Breast epithelium (tissue), 4 donors: ENCODE data around the gene IQCE. TPM values are rescaled to one million over a fixed set of nuclear protein-coding genes. Genes with fewer than 3 reads are reported as not detected.

Experiments
- DNase-seq, 2 donors: peaks; one replicate each; pipeline ENCODE4 v3.0.0-alpha.2; 2019; ENCODE audit warnings: low spot score in 2 of 2
- H3K27ac ChIP-seq, 2 donors: fragments of 200-600 bp; sonication (generic) in 1 of 2; one replicate each; pipeline ENCODE4 v1.5.1; 2016 to 2019; ENCODE audit warnings: mild to moderate bottlenecking in 1 of 2
- H3K27me3 ChIP-seq, 2 donors: fragments of 200-600 bp; sonication (generic) in 1 of 2; one replicate each; pipeline versions ENCODE4 v1.5.1 to v1.6.0; 2017 to 2019; ENCODE audit warnings: control low read depth in 1 of 2, mild to moderate bottlenecking in 1 of 2
- H3K36me3 ChIP-seq: fragments of 200-600 bp; one replicate; pipeline ENCODE4 v1.5.1; 2019
- H3K4me1 ChIP-seq, 2 donors: fragments of 200-600 bp; sonication (generic); one replicate each; pipeline ENCODE4 v1.5.1; 2016 to 2019; ENCODE audit warnings: control low read depth in 1 of 2
- H3K4me3 ChIP-seq, 3 donors: fragments of 200-600 bp; sonication (generic); 1 replicate in 2 of 3; 2 replicates in 1 of 3; pipeline ENCODE4 v1.5.1; 2016 to 2019; ENCODE audit warnings: mild to moderate bottlenecking in 3 of 3, moderate library complexity in 2 of 3
- H3K9me3 ChIP-seq, 2 donors: fragments of 200-600 bp; sonication (generic) in 1 of 2; one replicate each; pipeline ENCODE4 v1.5.1; 2016 to 2019; ENCODE audit warnings: control low read depth in 1 of 2
- CTCF ChIP-seq, 3 donors: fragments of 450-650 bp; IDR thresholded peaks; one replicate each; pipeline ENCODE4 v1.5.1; 2016 to 2017; ENCODE audit warnings: antibody characterized with exemption in 3 of 3, mild to moderate bottlenecking in 3 of 3, moderate library complexity in 3 of 3
- POLR2A ChIP-seq: fragments of 450-650 bp; IDR thresholded peaks from one replicate; pipeline ENCODE4 v1.6.1; 2016; ENCODE audit warnings: antibody characterized with exemption, mild to moderate bottlenecking, moderate library complexity
- POLR2AphosphoS5 ChIP-seq, 3 donors: sonication (generic); formaldehyde crosslinking; IDR thresholded peaks; one replicate each; pipeline ENCODE4 v1.6.1; 2017; ENCODE audit warnings: antibody characterized with exemption in 3 of 3
- intact Hi-C: fragments of 100-400 bp; cut with DNase I; formaldehyde crosslinking; loops from one replicate; pipeline ENCODE4 v1.15.1; 2023; ENCODE audit warnings: low total_unique reads
- total RNA-seq, 3 donors: library from RNA; depleted of rRNA; stranded (reverse); fragments of >200 nt; gene quantifications; one replicate each; pipeline ENCODE4 v1.1.0, GENCODE V29; 2016

The IQCE gene
- total RNA-seq, 3 donors from 2014 or later, result 13.4 to 22.7 (median 13.8) TPM

- DNase-seq, result no peak
- Histone ChIP-seq H3K27me3 (no peaks in the 10 kb centered on the region), H3K9me3 (no peaks in the 10 kb centered on the region), H3K36me3 (no peaks in the 10 kb centered on the region), H3K4me1 (peaks cover 0 to 6% of the 10 kb centered on the region in 2 donors), H3K27ac (no peak overlapping the region), H3K4me3 (no peak overlapping the region)
- no peak for TF ChIP-seq CTCF (IDR thresholded peaks at IDR 0.05)
- intact Hi-C loops, result no loop called here
Measured at GRCh38 chr7:2622869-2623697, 64.3 kb downstream of the IQCE start.

GRCh38 chr7:2623698-2624014, 64.9 kb downstream of the IQCE start:
- no peak overlapping the region for H3K27ac ChIP-seq
- DNase-seq, result no peak
- no peaks in the 10 kb centered on the region for H3K27me3 ChIP-seq
- no peak for TF ChIP-seq CTCF (IDR thresholded peaks at IDR 0.05)
- no peak for TF ChIP-seq POLR2A
- no peak for TF ChIP-seq POLR2AphosphoS5 (IDR thresholded peaks at IDR 0.05)
- no peak overlapping the region for H3K4me3 ChIP-seq
- peaks cover 0 to 5% of the 10 kb centered on the region in 2 donors for H3K4me1 ChIP-seq
- no peaks in the 10 kb centered on the region for H3K9me3 ChIP-seq
- intact Hi-C loops, result no loop called here
- H3K36me3 ChIP-seq, result no peaks in the 10 kb centered on the region

GRCh38 chr7:2624293-2624886, 65.6 kb downstream of the IQCE start:
- Histone ChIP-seq H3K9me3 (no peaks in the 10 kb centered on the region), H3K4me1 (peaks cover 0 to 6% of the 10 kb centered on the region in 2 donors), H3K27ac (no peak overlapping the region), H3K36me3 (no peaks in the 10 kb centered on the region), H3K4me3 (no peak overlapping the region), H3K27me3 (no peaks in the 10 kb centered on the region)
- no peak for TF ChIP-seq POLR2A
- TF ChIP-seq CTCF (IDR thresholded peaks at IDR 0.05), result no peak
- TF ChIP-seq POLR2AphosphoS5 (IDR thresholded peaks at IDR 0.05), result no peak
- intact Hi-C loops, result no loop called here
- no peak for DNase-seq

GRCh38 chr7:2626498-2627117, 67.8 kb downstream of the IQCE start:
- H3K27ac ChIP-seq, result peak overlapping the region in 1 of 2 donors; percentile 71
- peaks cover 4 to 14% of the 10 kb centered on the region in 2 donors for H3K4me1 ChIP-seq
- intact Hi-C loops, result no loop called here
- DNase-seq, result peak in 1 of 2 donors; percentile 48
- no peaks in the 10 kb centered on the region for H3K36me3 ChIP-seq
- H3K4me3 ChIP-seq, result no peak overlapping the region
- TF ChIP-seq CTCF (IDR thresholded peaks at IDR 0.05) (no peak), POLR2A (no peak), POLR2AphosphoS5 (IDR thresholded peaks at IDR 0.05) (no peak)
- no peaks in the 10 kb centered on the region for H3K27me3 ChIP-seq
- no peaks in the 10 kb centered on the region for H3K9me3 ChIP-seq
